Lung (tissue), 12 donors: Measurements from ENCODE around the gene GLA. TPM values are rescaled to one million over a fixed set of nuclear protein-coding genes. Genes with fewer than 3 reads are reported as not detected.

Experiments
- ATAC-seq: fragments of 200-7000 bp; cut with Tn5 transposase; one replicate; pipeline ENCODE4 v1.9.1; 2020; ENCODE audit warnings: moderate number of reproducible peaks; ENCODE audit not compliant: insufficient read depth, low FRiP score
- DNase-seq, 3 donors: peaks; one replicate each; pipeline ENCODE4 v3.0.0-alpha.2; 2013 to 2017
- H3K27ac ChIP-seq, 2 donors: one replicate each; pipeline ENCODE4 v1.5.1; 2013; ENCODE audit warnings: mild to moderate bottlenecking in 2 of 2, moderate library complexity in 2 of 2, control low read depth in 1 of 2, inconsistent platforms in 1 of 2, low read depth in 1 of 2, low read length in 1 of 2
- H3K27me3 ChIP-seq, 3 donors: one replicate each; pipeline ENCODE4 v1.5.1; 2013; ENCODE audit warnings: low read length in 2 of 3; ENCODE audit not compliant: control insufficient read depth in 3 of 3, insufficient read depth in 3 of 3
- H3K36me3 ChIP-seq, 4 donors: one replicate each; pipeline ENCODE4 v1.5.1; 2013; ENCODE audit warnings: low read length in 4 of 4, mild to moderate bottlenecking in 1 of 4, moderate library complexity in 1 of 4; ENCODE audit not compliant: control insufficient read depth in 4 of 4, insufficient read depth in 4 of 4
- H3K4me1 ChIP-seq, 5 donors: one replicate each; pipeline ENCODE4 v1.5.1; 2013; ENCODE audit warnings: low read length in 5 of 5, mild to moderate bottlenecking in 2 of 5, moderate library complexity in 1 of 5; ENCODE audit not compliant: control insufficient read depth in 5 of 5, insufficient read depth in 5 of 5
- H3K4me3 ChIP-seq: one replicate; pipeline ENCODE4 v1.5.1; 2013; ENCODE audit warnings: mild to moderate bottlenecking, control low read depth, moderate library complexity
- H3K9ac ChIP-seq, 2 donors: one replicate each; pipeline ENCODE4 v1.5.1; 2013; ENCODE audit warnings: low read length in 2 of 2, control low read depth in 1 of 2; ENCODE audit not compliant: insufficient read depth in 1 of 2
- H3K9me3 ChIP-seq, 4 donors: one replicate each; pipeline ENCODE4 v1.5.1; 2013; ENCODE audit warnings: low read length in 3 of 4, mild to moderate bottlenecking in 1 of 4, moderate library complexity in 1 of 4; ENCODE audit not compliant: control insufficient read depth in 4 of 4, insufficient read depth in 3 of 4
- CTCF ChIP-seq: IDR thresholded peaks from 2 replicates; pipeline ENCODE4 v1.5.1; 2012; ENCODE audit warnings: mild to moderate bottlenecking; ENCODE audit errors: control extremely low read depth, extremely low read depth
- WGBS, 2 donors: extraction: QIAGEN DNeasy Blood & Tissue Kit; methylation state at CpG; one replicate each; pipeline ENCODE4 v1.1.7; 2013; 5-methylcytosine and 5-hydroxymethylcytosine counted together
- polyA plus RNA-seq, 2 donors: library from polyadenylated mRNA; stranded (reverse); fragments of 200-250 nt; gene quantifications; one replicate each; pipeline ENCODE4 v1.2.1, GENCODE V29; 2013
- total RNA-seq, 2 donors: library from RNA; depleted of rRNA in 1 of 2; stranded (reverse); fragments of >200 nt in 1 of 2; gene quantifications; one replicate each; pipeline ENCODE4 v1.2.1, GENCODE V29; 2014 to 2021
- donor health status: control.
- donor health status: control.
- donor health status: Bipolar disorder and iron deficiency.
- donor health status: healthy.
- donor health status: DM: yes; HTN: yes; CAD: no.

The GLA gene
- total and polyA plus RNA-seq, 4 donors, result 26.4 to 55.7 (median 47.2) TPM

- Histone ChIP-seq H3K27ac (no peak overlapping the region), H3K4me3 (no peak overlapping the region), H3K27me3 (peaks cover 0 to 3% (median 2%) of the 10 kb centered on the region in 3 donors), H3K36me3 (peaks cover 0 to 4% (median under 1%) of the 10 kb centered on the region in 4 donors), H3K9me3 (no peaks in the 10 kb centered on the region), H3K9ac (no peak overlapping the region), H3K4me1 (peaks cover 0 to 9% (median 0%) of the 10 kb centered on the region in 5 donors)
- ATAC-seq (no peak), DNase-seq (no peak)
- 87 to 90% methylated on average over 11 of the region's 11 CpGs for WGBS, 2 donors
- no peak for TF ChIP-seq CTCF
Observed at GRCh38 chrX:101393530-101394305, 14.0 kb downstream of the GLA start.

- Histone ChIP-seq H3K9me3 (no peaks in the 10 kb centered on the region), H3K4me1 (peaks cover 0 to 9% (median 0%) of the 10 kb centered on the region in 5 donors), H3K9ac (peak overlapping the region; percentile 87 to 91), H3K4me3 (peak overlapping the region; percentile 60), H3K27ac (no peak overlapping the region), H3K27me3 (peaks cover 0 to 8% (median 0%) of the 10 kb centered on the region in 3 donors), H3K36me3 (peaks cover 0 to 4% (median under 1%) of the 10 kb centered on the region in 4 donors)
- WGBS, 2 donors, result 32 to 52% methylated on average over 6 of the region's 6 CpGs
- no peak for TF ChIP-seq CTCF
- DNase-seq (no peak), ATAC-seq (no peak)
Observed at GRCh38 chrX:101391831-101392230, 15.9 kb downstream of the GLA start.

- H3K9ac ChIP-seq, result peak within 1 kb of the TSS; percentile 87 to 91
- peaks cover 0 to 4% (median 0%) of the 10 kb centered on the region in 4 donors for H3K36me3 ChIP-seq
- H3K4me3 ChIP-seq, result peak within 1 kb of the TSS; percentile 60
- H3K9me3 ChIP-seq, result no peaks in the 10 kb centered on the region
- peaks cover 0 to 9% (median 0%) of the 10 kb centered on the region in 5 donors for H3K4me1 ChIP-seq
- ATAC-seq (peak; percentile 85), DNase-seq (peak; percentile 91 to 96 (median 93))
- TF ChIP-seq CTCF, result peak; percentile 39
- H3K27ac ChIP-seq, result peak within 1 kb of the TSS; percentile 50 to 73
- 0 to 33% methylated on average over 35 to 47 of the region's 47 CpGs for WGBS, 2 donors
- peaks cover 0 to 9% (median 0%) of the 10 kb centered on the region in 3 donors for H3K27me3 ChIP-seq
Observed at GRCh38 chrX:101390664-101391525, 16.8 kb downstream of the GLA start, which contains the start of gene RPL36A. Gene RPL36A (plus strand): TSS chrX:101391011. CDS start chrX:101391044, 33 bp downstream.
